RWPE1 (cell line): ENCODE results near the gene NCKAP5.

ENCODE experiments used
- CTCF ChIA-PET: fragments of 350-600 bp; sonication (Branson Sonifier 250); formaldehyde crosslinking; extraction: SDS; loops from one replicate; lab custom pipeline; 2021; lab: Yijun Ruan, JAX
- POLR2A ChIA-PET: fragments of 400-600 bp; formaldehyde crosslinking; extraction: SDS; loops from one replicate; lab custom pipeline; 2020; ENCODE audit warnings: antibody characterized with exemption; ENCODE audit not compliant: low non-redundant PET; lab: Yijun Ruan, JAX
- DNase-seq: peaks from one replicate; pipeline ENCODE4 v3.0.0; 2012; ENCODE audit warnings: low spot score
- H3K27ac ChIP-seq: fragments of 450-650 bp; 2 replicates; pipeline ENCODE4 v1.5.1; 2017
- CTCF ChIP-seq: fragments of 450-650 bp; conservative IDR thresholded peaks from 2 replicates; pipeline ENCODE4 v1.5.1; 2017; ENCODE audit warnings: low read depth, mild to moderate bottlenecking

The NCKAP5 gene

GRCh38 chr2:133343018-133343352, 225.3 kb downstream of the NCKAP5 start:
- TF ChIP-seq CTCF = no peak
- no peak overlapping the region for H3K27ac ChIP-seq
- ChIA-PET CTCF (no interaction called here), POLR2A (no interaction called here)
- DNase-seq = no peak

- TF ChIP-seq CTCF = no peak
- CTCF ChIA-PET = interaction anchor here (0.7 kb wide), 1 partner anchor 8 kb away, joined by 3 read pairs; no protein-coding TSS in a partner anchor
- no peak overlapping the region for H3K27ac ChIP-seq
- POLR2A ChIA-PET = no interaction called here
- DNase-seq = no peak
Measured at GRCh38 chr2:133342286-133343017, 225.8 kb downstream of the NCKAP5 start.

- H3K27ac ChIP-seq = no peak overlapping the region
- CTCF ChIA-PET = interaction anchor here (0.7 kb wide), 1 partner anchor 9 kb away, joined by 3 read pairs; no protein-coding TSS in a partner anchor
- no peak for TF ChIP-seq CTCF
- no peak for DNase-seq
- POLR2A ChIA-PET = no interaction called here
Measured at GRCh38 chr2:133341575-133341974, 226.7 kb downstream of the NCKAP5 start.

- CTCF ChIA-PET = interaction anchor here (0.7 kb wide), 1 partner anchor 118 kb away, joined by 3 read pairs; no protein-coding TSS in a partner anchor
- no peak overlapping the region for H3K27ac ChIP-seq
- POLR2A ChIA-PET = no interaction called here
- no peak for DNase-seq
- TF ChIP-seq CTCF = no peak
Measured at GRCh38 chr2:133338224-133338623, 230.0 kb downstream of the NCKAP5 start.

- no peak for DNase-seq
- no peak for TF ChIP-seq CTCF
- H3K27ac ChIP-seq = no peak overlapping the region
- CTCF ChIA-PET = no interaction called here
- POLR2A ChIA-PET = no interaction called here
Measured at GRCh38 chr2:133334923-133335322, 233.3 kb downstream of the NCKAP5 start.

GRCh38 chr2:133333181-133333580, 235.1 kb downstream of the NCKAP5 start:
- POLR2A ChIA-PET = no interaction called here
- H3K27ac ChIP-seq = no peak overlapping the region
- no peak for TF ChIP-seq CTCF
- CTCF ChIA-PET = no interaction called here
- no peak for DNase-seq
